Measurements from ENCODE around the gene NXN. TPM values are rescaled to one million over a fixed set of nuclear protein-coding genes. Genes with fewer than 3 reads are reported as not detected.

NXN gene
- polyA plus RNA-seq, 3 donors, result not detected

GRCh38 chr17:930258-930657 is 49.3 kb downstream of the NXN start:
- no peaks in the 10 kb centered on the region for H3K4me1 Mint-ChIP-seq

DNA sequence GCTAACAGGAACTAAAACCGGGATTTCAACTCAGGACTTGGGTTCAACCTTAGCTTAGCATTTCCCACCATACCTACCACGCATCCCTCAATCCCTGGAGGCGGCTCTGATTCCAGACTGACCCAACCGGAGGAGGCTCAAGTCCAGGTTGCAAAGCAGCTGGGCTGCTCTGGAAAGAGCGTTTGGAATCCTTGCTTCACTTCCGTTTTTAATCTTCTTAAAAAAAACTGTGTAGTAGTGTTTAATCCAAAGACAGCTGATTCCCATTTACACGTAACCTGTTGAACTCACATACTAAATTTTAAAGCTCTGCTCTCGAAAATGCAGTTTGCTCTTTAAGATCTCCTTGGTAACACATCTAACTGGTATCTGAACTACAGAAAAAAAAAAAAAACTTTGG is 50.0 kb downstream of the NXN start:
- Histone ChIP-seq H3K4me1 (ENCODE audit: control insufficient read depth in 1 of 2, insufficient read depth in 2 of 2, low read length in 2 of 2) (no peaks in the 10 kb centered on the region), H3K9me3 (replicated peaks in 1 of 2; ENCODE audit: control insufficient read depth in 1 of 2, insufficient read depth in 1 of 2, low read length in 2 of 2) (no peaks in the 10 kb centered on the region), H3K9ac (ENCODE audit: insufficient read depth, low read length, poor library complexity, severe bottlenecking) (no peak overlapping the region), H3K79me2 (ENCODE audit: insufficient read depth, low read length) (no peaks in the 10 kb centered on the region), H4K20me1 (ENCODE audit: insufficient read depth, low read length) (no peaks in the 10 kb centered on the region), H3K27ac (ENCODE audit: low read depth in 1 of 2, low read length in 2 of 2) (no peak overlapping the region), H3K36me3 (replicated peaks in 1 of 2; ENCODE audit: control insufficient read depth in 1 of 2, insufficient read depth in 2 of 2, low read length in 2 of 2) (no peaks in the 10 kb centered on the region), H3K4me2 (replicated peaks; ENCODE audit: extremely low read depth, low read length, poor library complexity, severe bottlenecking) (no peak overlapping the region), H3K27me3 (ENCODE audit: control insufficient read depth in 2 of 2, insufficient read depth in 2 of 2, low read length in 2 of 2) (no peaks in the 10 kb centered on the region), H3K4me3 (replicated peaks in 1 of 3; ENCODE audit: low read depth in 2 of 3, low read length in 3 of 3) (no peak overlapping the region), H2AFZ (ENCODE audit: insufficient read depth, low read depth, low read length, poor library complexity, severe bottlenecking) (no peak overlapping the region)
- intact Hi-C loops (cut with micrococcal nuclease), result no loop called here
- Mint-ChIP-seq H3K9me3 (peaks cover 0 to 1% (median 0%) of the 10 kb centered on the region in 7 donors), H3K27ac (no peak overlapping the region), H3K27me3 (ENCODE audit: low read depth in 3 of 3) (peaks cover 8 to 28% (median 8%) of the 10 kb centered on the region in 3 donors), H3K4me1 (no peaks in the 10 kb centered on the region), H3K36me3 (no peaks in the 10 kb centered on the region), H3K4me3 (no peak overlapping the region)
- no peak for DNase-seq
- WGBS (ENCODE audit: insufficient coverage), result 100% methylated on average over 1 of the region's 8 CpGs
- TF ChIP-seq, protein P1, sequence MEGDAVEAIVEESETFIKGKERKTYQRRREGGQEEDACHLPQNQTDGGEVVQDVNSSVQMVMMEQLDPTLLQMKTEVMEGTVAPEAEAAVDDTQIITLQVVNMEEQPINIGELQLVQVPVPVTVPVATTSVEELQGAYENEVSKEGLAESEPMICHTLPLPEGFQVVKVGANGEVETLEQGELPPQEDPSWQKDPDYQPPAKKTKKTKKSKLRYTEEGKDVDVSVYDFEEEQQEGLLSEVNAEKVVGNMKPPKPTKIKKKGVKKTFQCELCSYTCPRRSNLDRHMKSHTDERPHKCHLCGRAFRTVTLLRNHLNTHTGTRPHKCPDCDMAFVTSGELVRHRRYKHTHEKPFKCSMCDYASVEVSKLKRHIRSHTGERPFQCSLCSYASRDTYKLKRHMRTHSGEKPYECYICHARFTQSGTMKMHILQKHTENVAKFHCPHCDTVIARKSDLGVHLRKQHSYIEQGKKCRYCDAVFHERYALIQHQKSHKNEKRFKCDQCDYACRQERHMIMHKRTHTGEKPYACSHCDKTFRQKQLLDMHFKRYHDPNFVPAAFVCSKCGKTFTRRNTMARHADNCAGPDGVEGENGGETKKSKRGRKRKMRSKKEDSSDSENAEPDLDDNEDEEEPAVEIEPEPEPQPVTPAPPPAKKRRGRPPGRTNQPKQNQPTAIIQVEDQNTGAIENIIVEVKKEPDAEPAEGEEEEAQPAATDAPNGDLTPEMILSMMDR (IDR thresholded peaks at IDR 0.05), result no peak

More at GRCh38 chr17:930258-930657, 49.3 kb downstream of the NXN start:
- no peaks in the 10 kb centered on the region for H3K9me3 ChIP-seq (replicated peaks in 1 of 2; ENCODE audit: control insufficient read depth in 1 of 2, insufficient read depth in 1 of 2, low read length in 2 of 2)
- H3K79me2 ChIP-seq (ENCODE audit: insufficient read depth, low read length), result no peaks in the 10 kb centered on the region
- no peak overlapping the region for H3K4me3 Mint-ChIP-seq
- H3K27ac Mint-ChIP-seq, result no peak overlapping the region
- H3K9me3 Mint-ChIP-seq, result peaks cover 0 to 1% (median 0%) of the 10 kb centered on the region in 7 donors
- H3K27me3 ChIP-seq (ENCODE audit: control insufficient read depth in 2 of 2, insufficient read depth in 2 of 2, low read length in 2 of 2), result no peaks in the 10 kb centered on the region
- H4K20me1 ChIP-seq (ENCODE audit: insufficient read depth, low read length), result no peaks in the 10 kb centered on the region
- no peak for DNase-seq
- H3K4me2 ChIP-seq (replicated peaks; ENCODE audit: extremely low read depth, low read length, poor library complexity, severe bottlenecking), result no peak overlapping the region
- TF ChIP-seq, protein P1 (IDR thresholded peaks at IDR 0.05), result no peak
- H3K36me3 ChIP-seq (replicated peaks in 1 of 2; ENCODE audit: control insufficient read depth in 1 of 2, insufficient read depth in 2 of 2, low read length in 2 of 2), result no peaks in the 10 kb centered on the region
- WGBS (ENCODE audit: insufficient coverage), result 84% methylated on average over 7 of the region's 9 CpGs
- H3K27me3 Mint-ChIP-seq (ENCODE audit: low read depth in 3 of 3), result peaks cover 8 to 26% (median 8%) of the 10 kb centered on the region in 3 donors
- H2AFZ ChIP-seq (ENCODE audit: insufficient read depth, low read depth, low read length, poor library complexity, severe bottlenecking), result no peak overlapping the region
- no peak overlapping the region for H3K9ac ChIP-seq (ENCODE audit: insufficient read depth, low read length, poor library complexity, severe bottlenecking)
- intact Hi-C loops (cut with micrococcal nuclease), result no loop called here
- no peaks in the 10 kb centered on the region for H3K4me1 ChIP-seq (ENCODE audit: control insufficient read depth in 1 of 2, insufficient read depth in 2 of 2, low read length in 2 of 2)
- no peak overlapping the region for H3K4me3 ChIP-seq (replicated peaks in 1 of 3; ENCODE audit: low read depth in 2 of 3, low read length in 3 of 3)
- H3K27ac ChIP-seq (ENCODE audit: low read depth in 1 of 2, low read length in 2 of 2), result no peak overlapping the region
- no peaks in the 10 kb centered on the region for H3K36me3 Mint-ChIP-seq
